Glutamatergic neuron (in vitro differentiated cells): ENCODE data around the gene IGFL2. TPM values are rescaled to one million over a fixed set of nuclear protein-coding genes. Genes with fewer than 3 reads are reported as not detected.

ENCODE experiments used
- DNase-seq: peaks from one replicate; pipeline ENCODE4 v3.0.0; 2022
- H3K27ac Mint-ChIP-seq: one replicate; pipeline ENCODE4 v1.8.0; 2020; ENCODE audit warnings: mild to moderate bottlenecking, mixed read lengths, inconsistent platforms; ENCODE audit not compliant: unreplicated experiment
- H3K27me3 Mint-ChIP-seq: one replicate; pipeline ENCODE4 v1.8.0; 2020; ENCODE audit warnings: mild to moderate bottlenecking, moderate library complexity, mixed read lengths, inconsistent platforms; ENCODE audit not compliant: unreplicated experiment
- H3K36me3 Mint-ChIP-seq: one replicate; pipeline ENCODE4 v1.8.0; 2020; ENCODE audit warnings: mild to moderate bottlenecking, mixed read lengths, inconsistent platforms; ENCODE audit not compliant: unreplicated experiment
- H3K4me1 Mint-ChIP-seq: one replicate; pipeline ENCODE4 v1.8.0; 2020; ENCODE audit warnings: mild to moderate bottlenecking, low read depth, mixed read lengths, inconsistent platforms; ENCODE audit not compliant: unreplicated experiment
- H3K4me3 Mint-ChIP-seq: one replicate; pipeline ENCODE4 v1.8.0; 2020; ENCODE audit warnings: mild to moderate bottlenecking, mixed read lengths, inconsistent platforms; ENCODE audit not compliant: unreplicated experiment
- H3K9me3 Mint-ChIP-seq: one replicate; pipeline ENCODE4 v1.8.0; 2020; ENCODE audit warnings: mild to moderate bottlenecking, moderate library complexity, mixed read lengths, inconsistent platforms; ENCODE audit not compliant: unreplicated experiment
- total RNA-seq: library from RNA; stranded (reverse); fragmentation: NEBNext Ultra II Directional; extraction: Animal tissue kit (Norgen Biotek cat#: 25700); gene quantifications from one replicate; pipeline ENCODE4 v1.2.1, GENCODE V29; 2021; ENCODE audit not compliant: unreplicated experiment
- TF ChIP-seq, protein P1 (sequence below): fragments of 200-600 bp; sonication (generic); IDR thresholded peaks from one replicate; pipeline ENCODE4 v1.5.0; 2021; ENCODE audit not compliant: partially characterized antibody, unreplicated experiment

Gene IGFL2
- total RNA-seq, 1 donor from 2014 or later, result not detected

DNA sequence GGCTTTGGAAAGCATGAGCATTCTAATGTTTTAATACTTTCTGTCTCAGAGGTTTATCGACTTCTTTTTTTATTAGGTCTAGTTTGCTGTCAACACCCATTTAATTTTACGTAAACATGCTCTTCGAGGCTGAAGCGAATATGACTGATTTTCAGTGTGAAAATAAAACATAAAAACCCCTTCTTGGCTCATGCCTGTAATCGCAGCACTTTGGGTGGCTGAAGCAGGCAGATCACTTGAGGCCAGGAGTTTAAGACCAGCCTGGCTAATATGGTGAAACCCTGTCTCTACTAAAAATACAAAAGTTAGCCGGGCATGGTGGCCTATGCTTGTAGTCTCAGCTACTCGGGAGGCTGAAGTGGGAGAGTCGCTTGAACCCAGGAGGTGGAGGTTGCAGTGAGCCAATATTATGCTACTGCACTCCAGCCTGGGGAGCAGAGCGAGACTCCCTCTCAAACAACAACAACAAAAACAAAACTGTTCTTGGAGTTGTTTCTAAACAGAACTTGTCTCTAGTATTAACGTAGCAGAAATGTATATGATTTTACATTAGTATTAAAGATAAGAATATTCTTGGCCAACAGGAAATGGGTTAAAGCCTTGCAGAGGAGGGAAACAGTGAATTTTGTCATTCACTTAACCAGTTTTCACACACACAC lies 16.4 kb upstream of the IGFL2 start:
- Mint-ChIP-seq H3K4me3 (no peak overlapping the region), H3K27me3 (no peaks in the 10 kb centered on the region), H3K4me1 (peaks cover 7% of the 10 kb centered on the region), H3K36me3 (no peaks in the 10 kb centered on the region), H3K9me3 (no peaks in the 10 kb centered on the region), H3K27ac (no peak overlapping the region)
- TF ChIP-seq, protein P1, sequence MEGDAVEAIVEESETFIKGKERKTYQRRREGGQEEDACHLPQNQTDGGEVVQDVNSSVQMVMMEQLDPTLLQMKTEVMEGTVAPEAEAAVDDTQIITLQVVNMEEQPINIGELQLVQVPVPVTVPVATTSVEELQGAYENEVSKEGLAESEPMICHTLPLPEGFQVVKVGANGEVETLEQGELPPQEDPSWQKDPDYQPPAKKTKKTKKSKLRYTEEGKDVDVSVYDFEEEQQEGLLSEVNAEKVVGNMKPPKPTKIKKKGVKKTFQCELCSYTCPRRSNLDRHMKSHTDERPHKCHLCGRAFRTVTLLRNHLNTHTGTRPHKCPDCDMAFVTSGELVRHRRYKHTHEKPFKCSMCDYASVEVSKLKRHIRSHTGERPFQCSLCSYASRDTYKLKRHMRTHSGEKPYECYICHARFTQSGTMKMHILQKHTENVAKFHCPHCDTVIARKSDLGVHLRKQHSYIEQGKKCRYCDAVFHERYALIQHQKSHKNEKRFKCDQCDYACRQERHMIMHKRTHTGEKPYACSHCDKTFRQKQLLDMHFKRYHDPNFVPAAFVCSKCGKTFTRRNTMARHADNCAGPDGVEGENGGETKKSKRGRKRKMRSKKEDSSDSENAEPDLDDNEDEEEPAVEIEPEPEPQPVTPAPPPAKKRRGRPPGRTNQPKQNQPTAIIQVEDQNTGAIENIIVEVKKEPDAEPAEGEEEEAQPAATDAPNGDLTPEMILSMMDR, result no peak
- DNase-seq, result no peak

DNA sequence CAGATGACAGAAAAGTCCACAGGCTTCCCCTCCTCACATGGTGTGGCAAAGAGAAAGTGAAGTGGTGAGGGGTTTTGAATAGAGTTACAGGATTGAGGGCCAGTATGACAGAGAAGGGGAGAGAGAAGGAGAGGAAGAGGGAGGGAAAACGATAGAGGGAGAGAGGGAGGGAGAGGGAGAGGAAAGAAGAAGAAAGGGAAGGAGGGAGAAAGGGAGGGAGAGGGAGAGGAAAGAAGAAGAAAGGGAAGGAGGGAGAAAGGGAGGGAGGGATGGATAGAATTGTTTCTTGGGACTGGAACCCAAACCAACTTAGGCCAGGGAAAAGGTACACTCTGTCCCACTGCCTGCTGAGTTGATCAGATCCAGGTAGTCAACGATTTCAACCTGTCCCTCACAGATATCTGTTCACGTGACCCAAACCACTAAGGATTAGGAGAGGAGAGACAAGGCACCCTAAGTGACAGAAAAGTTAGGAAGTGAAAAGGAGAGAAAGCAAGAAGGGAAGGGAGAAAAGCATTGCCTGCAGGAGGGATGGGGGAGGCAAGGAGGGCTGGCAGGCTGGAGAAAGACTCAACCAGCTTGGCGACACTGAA lies 15.4 kb upstream of the IGFL2 start:
- TF ChIP-seq, protein P1, result no peak
- no peak overlapping the region for H3K4me3 Mint-ChIP-seq
- H3K9me3 Mint-ChIP-seq, result no peaks in the 10 kb centered on the region
- peaks cover 7% of the 10 kb centered on the region for H3K4me1 Mint-ChIP-seq
- no peaks in the 10 kb centered on the region for H3K27me3 Mint-ChIP-seq
- H3K27ac Mint-ChIP-seq, result no peak overlapping the region
- H3K36me3 Mint-ChIP-seq, result no peaks in the 10 kb centered on the region
- DNase-seq, result no peak

DNA sequence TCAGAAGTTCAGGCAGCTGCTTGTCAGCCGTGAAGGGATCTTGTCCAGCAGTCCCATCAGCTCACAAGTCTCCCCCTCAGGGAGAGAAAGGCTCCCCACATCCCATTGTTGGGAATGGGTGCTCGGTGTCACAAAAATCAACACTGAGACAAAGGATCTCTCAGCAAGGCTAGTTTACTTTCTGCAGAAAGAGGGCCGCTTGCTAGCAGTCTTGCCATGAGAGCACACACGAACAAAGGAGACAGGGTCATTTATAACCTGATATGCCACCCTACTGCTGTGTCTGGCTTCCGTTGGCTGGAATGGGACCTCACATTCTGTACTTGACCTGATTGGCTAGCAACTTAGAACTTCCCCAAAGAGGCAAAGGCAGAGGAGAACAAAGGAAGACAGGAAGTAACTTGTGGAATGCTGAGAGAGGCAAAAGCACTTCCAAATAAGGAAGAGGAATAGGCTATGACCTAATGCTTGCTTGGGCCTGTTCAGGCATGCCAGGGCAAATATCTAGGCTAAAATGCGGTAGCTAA lies 14.9 kb upstream of the IGFL2 start:
- Mint-ChIP-seq H3K36me3 (no peaks in the 10 kb centered on the region), H3K4me3 (no peak overlapping the region), H3K9me3 (no peaks in the 10 kb centered on the region), H3K27me3 (no peaks in the 10 kb centered on the region), H3K27ac (no peak overlapping the region), H3K4me1 (peaks cover 7% of the 10 kb centered on the region)
- TF ChIP-seq, protein P1, result no peak
- no peak for DNase-seq

DNA sequence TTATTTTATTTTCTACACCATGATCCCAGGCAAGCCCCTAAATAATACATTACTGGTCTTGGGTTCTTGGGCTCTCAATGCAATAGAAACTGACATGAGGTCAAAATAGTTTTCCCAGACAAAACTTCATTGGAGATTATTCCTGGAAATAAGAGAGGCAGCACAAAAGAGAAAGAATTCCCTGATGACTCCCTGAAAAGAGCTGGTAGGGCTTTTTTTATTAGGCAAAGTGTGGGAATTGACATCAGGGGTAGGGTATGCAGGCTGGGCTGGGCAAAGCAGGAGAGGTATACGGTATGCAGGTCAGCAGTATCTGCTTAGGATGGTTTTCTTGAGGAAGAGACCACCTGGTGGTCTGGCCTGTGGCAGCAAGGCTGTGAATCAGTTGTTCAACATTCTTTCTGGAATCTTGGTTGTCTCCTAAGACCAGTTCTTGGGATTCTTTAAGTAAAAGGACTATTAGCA lies 14.2 kb upstream of the IGFL2 start:
- H3K36me3 Mint-ChIP-seq, result no peaks in the 10 kb centered on the region
- H3K9me3 Mint-ChIP-seq, result no peaks in the 10 kb centered on the region
- no peaks in the 10 kb centered on the region for H3K27me3 Mint-ChIP-seq
- no peak for DNase-seq
- no peak overlapping the region for H3K4me3 Mint-ChIP-seq
- TF ChIP-seq, protein P1, result no peak
- peaks cover 7% of the 10 kb centered on the region for H3K4me1 Mint-ChIP-seq
- H3K27ac Mint-ChIP-seq, result peak overlapping the region; percentile 35

DNA sequence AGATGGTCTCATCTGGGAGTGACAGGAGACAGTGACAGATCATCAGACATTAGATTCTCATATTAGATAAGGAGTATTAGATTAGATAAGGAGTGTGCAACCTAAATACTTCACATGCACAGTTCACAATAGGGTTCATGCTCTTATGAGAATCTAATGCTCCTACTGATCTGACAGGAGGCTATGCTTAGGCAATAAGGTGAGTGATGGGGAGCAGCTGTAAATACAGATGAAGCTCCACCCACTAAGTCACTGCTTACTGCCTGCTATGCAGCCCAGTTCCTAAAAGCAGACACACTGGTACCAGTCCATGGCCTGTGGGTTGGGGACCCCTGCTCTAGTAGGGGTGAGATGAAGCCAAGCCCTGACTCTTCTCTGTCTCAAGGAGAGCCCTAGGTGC lies 13.5 kb upstream of the IGFL2 start:
- H3K4me3 Mint-ChIP-seq, result no peak overlapping the region
- TF ChIP-seq, protein P1, result no peak
- no peaks in the 10 kb centered on the region for H3K36me3 Mint-ChIP-seq
- H3K27me3 Mint-ChIP-seq, result no peaks in the 10 kb centered on the region
- H3K4me1 Mint-ChIP-seq, result peaks cover 7% of the 10 kb centered on the region
- no peaks in the 10 kb centered on the region for H3K9me3 Mint-ChIP-seq
- no peak overlapping the region for H3K27ac Mint-ChIP-seq
- DNase-seq, result no peak
